Panc1 (cell line): ENCODE measurements around the gene RAB33A. TPM values are rescaled to one million over a fixed set of nuclear protein-coding genes. Genes with fewer than 3 reads are reported as not detected.

ENCODE experiments used
- ATAC-seq: fragments of 200-7000 bp; cut with Tn5 transposase; 2 replicates; pipeline ENCODE4 v1.9.1; 2020; ENCODE audit warnings: mild to moderate bottlenecking, moderate library complexity
- BruUV-seq: library from RNA; stranded (reverse); fragments of 400-500 nt; replicated peaks from 2 replicates; lab custom pipeline; 2021; lab: Mats Ljungman, UMichigan
- CTCF ChIA-PET: fragments of 300-600 bp; sonication (Branson Sonifier 250); formaldehyde crosslinking; loops from one replicate; lab custom pipeline; 2022; ENCODE audit warnings: antibody characterized with exemption; lab: Charles Lee
- POLR2A ChIA-PET: fragments of 300-600 bp; sonication (Branson Sonifier 250); formaldehyde crosslinking; loops from one replicate; lab custom pipeline; 2022; ENCODE audit warnings: antibody characterized with exemption; lab: Charles Lee
- DNase-seq: peaks from one replicate; pipeline ENCODE4 v3.0.0-alpha.2; 2010; ENCODE audit warnings: low read depth, low spot score
- H3K27ac ChIP-seq: 2 replicates; pipeline ENCODE4 v1.5.1; 2011; ENCODE audit warnings: mild to moderate bottlenecking, low read length, inconsistent platforms
- H3K27me3 ChIP-seq: fragments of 200-500 bp; sonication (Bioruptor generic); 2 replicates; pipeline ENCODE4 v1.6.0; 2014; ENCODE audit warnings: low read length, inconsistent platforms; ENCODE audit not compliant: control insufficient read depth, insufficient read depth
- H3K36me3 ChIP-seq: fragments of 200-500 bp; sonication (Bioruptor generic); 2 replicates; pipeline ENCODE4 v1.5.1; 2014; ENCODE audit warnings: inconsistent platforms, mild to moderate bottlenecking, low read length, moderate library complexity; ENCODE audit not compliant: control insufficient read depth, insufficient read depth
- H3K4me1 ChIP-seq: 2 replicates; pipeline ENCODE4 v1.5.1; 2011; ENCODE audit warnings: inconsistent platforms, mild to moderate bottlenecking, low read length, moderate library complexity; ENCODE audit not compliant: control insufficient read depth, insufficient read depth
- H3K4me3 ChIP-seq, 2 experiments: 2 replicates each; pipeline ENCODE4 v1.5.1; 2011 to 2012; ENCODE audit warnings: low read depth in 2 of 2, low read length in 2 of 2, mild to moderate bottlenecking in 2 of 2, inconsistent platforms in 1 of 2, moderate library complexity in 1 of 2
- H3K9me3 ChIP-seq: fragments of 200-500 bp; sonication (Bioruptor generic); 2 replicates; pipeline ENCODE4 v1.5.1; 2014; ENCODE audit warnings: low read depth, mild to moderate bottlenecking, inconsistent platforms, low read length, moderate library complexity; ENCODE audit not compliant: control insufficient read depth, insufficient read depth
- POLR2AphosphoS5 ChIP-seq: IDR thresholded peaks from 2 replicates; pipeline ENCODE4 v1.6.1; 2012; ENCODE audit warnings: mild to moderate bottlenecking, low read depth, low read length, moderate library complexity
- REST ChIP-seq, 2 experiments: IDR thresholded peaks; 2 replicates each; pipeline ENCODE4 v1.6.1; 2011 to 2012; ENCODE audit warnings: low read depth in 2 of 2, control low read depth in 1 of 2, low read length in 1 of 2, mild to moderate bottlenecking in 1 of 2, moderate library complexity in 1 of 2; ENCODE audit not compliant: insufficient read depth in 1 of 2
- SIN3A ChIP-seq: IDR thresholded peaks from 2 replicates; pipeline ENCODE4 v1.6.1; 2012; ENCODE audit warnings: low read depth, mild to moderate bottlenecking, low read length, moderate library complexity, borderline replicate concordance; ENCODE audit not compliant: insufficient read depth
- TCF7L2 ChIP-seq: IDR thresholded peaks from 2 replicates; pipeline ENCODE4 v1.6.1; 2011; ENCODE audit warnings: mild to moderate bottlenecking, low read depth, low read length, inconsistent platforms
- in situ Hi-C: cut with HindIII; loops from 2 replicates; pipeline ENCODE4 v1.10.0; 2016; ENCODE audit warnings: low sequenced_read_pairs, low pct_unique_long_range_greater_than_20kb
- intact Hi-C: fragments of 100-400 bp; cut with micrococcal nuclease; formaldehyde crosslinking; loops from one replicate; pipeline ENCODE4 v1.10.0; 2022; ENCODE audit not compliant: unreplicated experiment
- total RNA-seq: library from RNA; stranded (reverse); gene quantifications from one replicate; pipeline ENCODE4 v1.2.1, GENCODE V29; 2021; ENCODE audit not compliant: unreplicated experiment
- TF ChIP-seq, protein P1 (sequence below): fragments of 450-650 bp; IDR thresholded peaks from 2 replicates; pipeline ENCODE4 v1.5.1; 2017; ENCODE audit warnings: mild to moderate bottlenecking

Gene RAB33A
- total RNA-seq, 1 experiment from 2014 or later, result 2.2 TPM

DNA sequence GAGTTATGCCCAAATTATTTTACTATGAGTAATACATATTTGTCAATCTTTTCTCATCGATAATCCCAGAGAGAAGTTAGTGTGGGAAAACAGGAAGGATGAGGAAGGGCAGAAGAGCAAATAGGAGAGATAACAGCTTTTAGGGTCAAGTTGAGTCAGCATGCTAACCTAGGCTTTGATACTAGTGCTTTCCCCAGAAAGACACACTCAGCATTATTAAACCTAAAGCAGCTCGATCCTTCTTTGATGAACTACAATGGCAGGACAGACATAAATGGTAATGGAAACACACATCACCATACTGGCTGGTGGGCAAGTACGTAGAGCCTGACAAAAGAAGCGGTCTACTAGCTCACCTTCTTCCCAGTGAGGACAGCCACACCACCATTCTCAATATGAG lies 26.6 kb upstream of the RAB33A start:
- no peak for DNase-seq
- ChIA-PET CTCF (no interaction called here), POLR2A (no interaction called here)
- no peak overlapping the region for H3K4me3 ChIP-seq
- H3K36me3 ChIP-seq, result peaks cover 6% of the 10 kb centered on the region; the same call in 1 of the 2 replicates
- intact Hi-C loops (no loop called here), in situ Hi-C loops (no loop called here)
- ATAC-seq, result no peak
- H3K4me1 ChIP-seq, result no peaks in the 10 kb centered on the region
- no peaks in the 10 kb centered on the region for H3K9me3 ChIP-seq
- no peak for TF ChIP-seq TCF7L2
- no peak for TF ChIP-seq SIN3A
- no peak for TF ChIP-seq POLR2AphosphoS5
- TF ChIP-seq, protein P1, sequence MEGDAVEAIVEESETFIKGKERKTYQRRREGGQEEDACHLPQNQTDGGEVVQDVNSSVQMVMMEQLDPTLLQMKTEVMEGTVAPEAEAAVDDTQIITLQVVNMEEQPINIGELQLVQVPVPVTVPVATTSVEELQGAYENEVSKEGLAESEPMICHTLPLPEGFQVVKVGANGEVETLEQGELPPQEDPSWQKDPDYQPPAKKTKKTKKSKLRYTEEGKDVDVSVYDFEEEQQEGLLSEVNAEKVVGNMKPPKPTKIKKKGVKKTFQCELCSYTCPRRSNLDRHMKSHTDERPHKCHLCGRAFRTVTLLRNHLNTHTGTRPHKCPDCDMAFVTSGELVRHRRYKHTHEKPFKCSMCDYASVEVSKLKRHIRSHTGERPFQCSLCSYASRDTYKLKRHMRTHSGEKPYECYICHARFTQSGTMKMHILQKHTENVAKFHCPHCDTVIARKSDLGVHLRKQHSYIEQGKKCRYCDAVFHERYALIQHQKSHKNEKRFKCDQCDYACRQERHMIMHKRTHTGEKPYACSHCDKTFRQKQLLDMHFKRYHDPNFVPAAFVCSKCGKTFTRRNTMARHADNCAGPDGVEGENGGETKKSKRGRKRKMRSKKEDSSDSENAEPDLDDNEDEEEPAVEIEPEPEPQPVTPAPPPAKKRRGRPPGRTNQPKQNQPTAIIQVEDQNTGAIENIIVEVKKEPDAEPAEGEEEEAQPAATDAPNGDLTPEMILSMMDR, result no peak
- no peak for TF ChIP-seq REST (IDR thresholded peaks at IDR 0.05; ENCODE audit: insufficient read depth in 1 of 2, low read depth in 2 of 2, low read length in 1 of 2)
- BruUV-seq, result no TSS peak
- no peak overlapping the region for H3K27ac ChIP-seq
- no peaks in the 10 kb centered on the region for H3K27me3 ChIP-seq

GRCh38 chrX:130147631-130148030 lies 24.1 kb upstream of the RAB33A start:
- no peaks in the 10 kb centered on the region for H3K9me3 ChIP-seq
- CTCF ChIA-PET, result no interaction called here
- BruUV-seq, result no TSS peak
- no peak overlapping the region for H3K27ac ChIP-seq
- POLR2A ChIA-PET, result no interaction called here
- TF ChIP-seq POLR2AphosphoS5 (no peak), TCF7L2 (no peak), REST (IDR thresholded peaks at IDR 0.05; ENCODE audit: insufficient read depth in 1 of 2, low read depth in 2 of 2, low read length in 1 of 2) (no peak), SIN3A (no peak)
- no peak for ATAC-seq
- no peaks in the 10 kb centered on the region for H3K27me3 ChIP-seq
- intact Hi-C loops, result no loop called here
- in situ Hi-C loops, result no loop called here
- no peaks in the 10 kb centered on the region for H3K4me1 ChIP-seq
- H3K4me3 ChIP-seq, result no peak overlapping the region
- peaks cover 6% of the 10 kb centered on the region; the same call in 1 of the 2 replicates for H3K36me3 ChIP-seq
- no peak for DNase-seq
